Right renal pelvis (tissue), 4 donors: ENCODE data around the gene SKAP1. TPM values are rescaled to one million over a fixed set of nuclear protein-coding genes. Genes with fewer than 3 reads are reported as not detected.

Source experiments
- DNase-seq, 4 donors: peaks; one replicate each; pipeline ENCODE4 v3.0.0-alpha.2; 2013; ENCODE audit warnings: low read depth in 4 of 4, low spot score in 3 of 4, missing footprints in 1 of 4
- polyA plus RNA-seq, 4 donors: library from polyadenylated mRNA; unstranded; fragments of 120-200 nt; gene quantifications; one replicate each; pipeline ENCODE4 v1.2.1, GENCODE V29; 2013; ENCODE audit not compliant: insufficient read length in 4 of 4

Gene SKAP1
- polyA plus RNA-seq, result 10 to 100 TPM; 10.5 to 12.8 (median 12.2) TPM

DNA sequence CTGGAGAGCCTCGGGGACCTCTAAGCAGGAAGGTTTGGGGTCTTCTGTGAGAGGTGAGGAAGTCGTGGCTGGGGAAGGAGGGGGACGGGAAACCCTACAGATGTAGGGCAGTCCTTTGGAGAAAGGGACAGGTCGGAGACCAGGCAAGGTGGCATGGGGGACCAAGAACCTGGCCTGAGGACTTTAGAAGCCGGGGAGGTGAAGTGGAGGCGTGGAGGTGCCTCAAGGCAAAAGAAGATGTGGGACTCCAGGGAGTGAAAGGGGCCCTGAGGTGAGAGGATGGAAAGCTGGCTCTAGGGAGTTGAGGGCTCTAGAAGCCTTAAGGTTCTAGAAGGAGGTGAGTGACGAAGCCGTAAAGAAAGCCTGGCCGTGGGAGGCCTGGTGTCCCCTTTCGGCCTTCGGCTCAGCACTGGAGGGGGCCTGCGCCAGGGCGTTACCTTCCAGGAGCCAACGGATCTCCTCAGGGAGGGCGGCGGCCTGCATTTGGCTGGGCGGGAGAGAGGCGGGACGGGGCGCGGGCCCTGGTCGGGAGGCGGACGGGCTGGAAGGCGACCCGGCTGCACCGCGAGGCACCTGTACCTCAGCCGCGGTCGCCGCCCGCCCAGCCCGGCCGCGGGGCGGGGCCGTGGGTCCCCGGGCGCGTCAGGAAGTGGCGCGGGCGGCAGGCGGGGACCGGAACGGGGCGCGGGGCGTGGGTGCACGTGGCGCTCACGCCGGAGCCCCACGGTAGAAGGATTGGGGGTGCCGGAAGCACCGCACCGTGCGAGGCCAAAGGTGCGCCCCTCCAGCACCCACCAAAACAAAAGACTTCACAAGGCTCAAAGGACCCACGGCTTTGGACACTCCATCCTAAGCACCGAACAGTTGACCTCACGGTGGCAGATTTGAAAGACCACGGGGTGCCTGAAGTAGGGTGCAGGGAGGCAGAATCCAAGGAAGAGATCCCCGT is at the start of gene SKAP1:
Gene SKAP1, minus strand, starts transcription at position 577 of the 949 bp plus-strand sequence.
- no peak for DNase-seq

DNA sequence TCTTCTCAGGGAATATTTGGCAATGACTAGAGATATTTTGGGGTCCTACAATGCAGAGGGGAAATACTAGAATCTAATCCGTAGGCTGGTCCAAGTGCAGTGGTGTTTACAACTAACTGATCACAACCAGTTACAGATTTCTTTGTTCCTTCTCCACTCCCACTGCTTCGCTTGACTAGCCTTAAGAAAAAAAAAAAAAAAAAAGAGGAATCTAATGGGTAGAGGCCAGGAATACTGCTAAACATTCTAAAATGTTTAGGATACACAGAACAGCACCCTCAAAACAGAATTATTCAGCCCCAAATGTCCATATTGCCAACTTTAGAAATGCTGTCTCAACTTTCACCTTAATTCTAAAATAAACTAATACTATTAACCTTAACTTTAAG is 49.0 kb upstream of the SKAP1 start:
- DNase-seq, result no peak

DNA sequence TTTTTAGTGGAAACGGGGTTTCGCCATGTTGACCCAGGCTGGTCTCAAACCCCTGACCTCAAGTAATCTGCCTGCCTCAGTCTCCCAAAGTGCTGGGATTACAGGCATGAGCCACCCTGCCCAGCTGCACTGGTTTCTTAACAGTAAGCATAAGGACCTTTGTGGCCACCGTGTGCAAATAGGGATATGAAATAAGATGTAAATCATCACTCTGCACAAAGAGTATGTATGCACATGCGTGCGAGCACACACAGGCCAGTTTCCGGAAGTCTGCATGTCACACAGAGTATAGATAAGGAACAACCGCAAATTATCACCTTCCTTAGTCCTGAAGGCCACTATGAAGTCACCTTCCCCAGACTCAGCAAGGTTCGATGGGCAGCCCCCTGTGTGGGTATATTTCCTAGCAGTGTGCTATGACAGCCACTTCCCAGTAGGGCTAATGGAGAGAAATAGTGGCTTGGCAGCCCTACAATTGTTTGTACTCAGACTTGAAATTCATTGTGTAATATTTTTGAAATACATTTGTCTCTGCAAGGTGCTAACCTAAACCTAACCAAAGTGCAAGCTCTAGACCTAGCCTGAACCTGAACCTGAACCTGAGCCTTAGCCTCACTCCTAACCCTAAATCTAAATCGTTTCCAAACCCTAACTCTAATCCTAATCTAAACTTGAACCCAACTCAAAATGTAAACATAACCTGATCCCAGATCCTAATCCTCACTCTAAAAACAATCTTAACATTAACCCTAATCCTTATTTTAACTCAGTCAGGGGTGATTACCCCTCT is 48.4 kb upstream of the SKAP1 start:
- no peak for DNase-seq

DNA sequence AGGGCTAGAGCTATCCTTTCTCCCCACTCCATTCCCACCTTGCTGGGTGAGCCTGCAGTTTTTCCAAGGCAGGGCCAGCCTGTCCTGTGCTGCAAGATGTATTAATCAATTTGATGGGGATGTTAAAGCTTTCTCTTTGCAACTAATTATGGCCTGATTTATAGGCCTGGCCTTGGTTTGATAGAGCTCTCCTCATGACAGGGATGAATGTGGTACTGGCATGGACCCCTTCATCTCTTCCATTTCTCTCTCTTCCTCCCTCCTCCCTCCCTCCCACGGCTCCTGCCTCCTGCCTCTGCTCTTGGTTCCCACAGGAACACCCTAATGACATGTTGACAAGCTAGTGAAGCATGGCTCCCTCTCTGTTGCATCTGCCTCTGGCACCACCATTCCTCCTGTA is 47.2 kb upstream of the SKAP1 start:
- no peak for DNase-seq

DNA sequence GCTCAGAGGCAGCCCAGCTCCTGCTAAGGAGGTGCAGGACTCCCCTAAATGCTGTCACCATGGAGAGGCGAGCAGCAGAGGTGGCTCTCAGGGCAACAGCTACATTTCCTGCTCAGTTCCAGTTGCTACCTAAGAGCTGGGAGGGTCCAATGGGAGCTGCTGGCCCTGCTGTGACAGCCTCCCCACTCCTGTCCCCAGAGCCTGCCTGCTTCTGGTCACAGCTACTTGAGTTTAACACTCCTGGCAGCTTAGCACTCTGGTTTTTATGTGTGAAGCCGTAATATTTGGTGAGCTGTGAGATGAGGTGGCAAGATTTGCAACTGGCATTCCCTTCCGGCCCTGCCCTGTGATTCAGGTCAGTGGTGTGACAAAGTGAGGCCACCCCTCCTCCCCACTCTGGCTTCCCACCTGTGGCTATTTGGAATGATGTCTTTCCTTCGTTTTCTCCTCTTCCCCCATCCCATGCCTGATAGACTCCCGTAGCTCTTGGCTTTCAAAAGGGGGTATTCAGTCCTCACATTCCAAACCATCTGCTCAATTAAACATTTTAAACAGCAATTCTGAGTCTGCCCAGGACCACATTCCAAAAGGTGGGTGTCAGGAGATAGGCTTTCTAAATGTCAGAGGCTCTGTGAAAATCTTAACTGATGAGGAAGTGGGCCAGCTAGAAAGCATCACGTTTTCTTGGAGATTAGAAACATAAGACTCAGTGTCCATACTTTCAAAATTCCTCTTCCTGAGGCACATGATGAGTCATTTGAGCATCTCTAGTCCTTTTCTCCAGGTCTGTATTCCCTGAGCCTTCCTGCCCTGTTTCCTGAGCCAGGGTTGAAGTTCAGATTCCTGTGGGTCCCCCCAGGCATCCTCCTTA is 42.6 kb upstream of the SKAP1 start:
- DNase-seq, result peak in 2 of 4 donors; percentile 60 to 77

DNA sequence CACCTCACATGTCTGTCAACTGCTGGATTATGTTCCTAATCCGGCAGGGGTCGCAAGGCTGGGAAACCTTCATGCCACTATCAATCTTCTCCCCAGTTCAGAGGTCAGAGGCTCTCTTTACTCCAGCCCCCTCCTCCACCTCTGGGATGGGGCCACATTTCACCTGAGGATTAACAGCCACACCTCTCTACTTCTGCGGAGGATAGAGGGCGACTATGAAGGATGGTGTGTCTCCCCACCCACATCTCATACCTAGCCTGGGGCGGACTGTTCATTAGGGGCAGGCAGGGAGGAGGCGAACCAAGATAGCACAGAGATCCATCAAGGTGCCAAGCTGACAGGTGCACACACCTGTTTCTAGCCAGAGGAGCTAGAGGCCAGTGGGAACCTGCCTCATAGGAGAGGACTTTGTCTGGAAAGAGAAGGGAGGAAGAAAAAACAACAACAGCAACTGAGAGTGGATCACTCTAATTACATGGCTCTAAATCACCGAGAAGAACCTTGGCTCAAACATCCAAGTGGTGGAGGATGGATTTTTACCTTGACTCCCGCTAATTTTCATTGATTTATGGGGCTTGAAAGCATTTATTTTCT is 41.9 kb upstream of the SKAP1 start:
- no peak for DNase-seq

DNA sequence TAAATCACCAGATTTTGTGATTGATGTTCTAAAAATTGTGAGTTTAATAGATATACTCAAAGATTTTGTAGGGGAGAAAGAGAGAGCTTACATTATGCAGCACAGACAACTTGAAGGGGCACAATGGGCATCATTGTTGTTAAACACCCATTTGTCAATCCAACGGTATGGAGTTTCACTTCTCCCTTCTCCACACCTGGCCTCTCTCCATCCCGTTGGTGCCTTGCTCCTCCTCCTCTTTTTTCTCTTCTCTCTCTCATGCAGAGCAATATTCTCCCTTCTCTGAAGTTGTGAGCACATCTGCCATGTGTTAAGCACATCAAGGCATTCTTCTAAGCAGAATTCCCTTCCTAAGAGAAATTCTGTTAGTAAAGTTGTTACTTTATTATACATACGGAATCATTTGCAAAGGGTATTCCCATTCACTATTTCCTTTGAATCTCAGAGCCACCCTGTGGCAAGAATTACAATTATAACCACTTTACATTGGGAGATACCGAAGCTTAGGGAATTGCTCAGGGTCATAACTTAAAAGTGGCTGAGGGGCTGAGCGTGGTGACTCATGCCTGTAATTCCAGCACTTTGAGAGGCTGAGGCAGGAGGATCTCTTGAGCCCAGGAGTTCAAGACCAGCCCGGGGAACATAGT is 40.5 kb upstream of the SKAP1 start:
- no peak for DNase-seq

DNA sequence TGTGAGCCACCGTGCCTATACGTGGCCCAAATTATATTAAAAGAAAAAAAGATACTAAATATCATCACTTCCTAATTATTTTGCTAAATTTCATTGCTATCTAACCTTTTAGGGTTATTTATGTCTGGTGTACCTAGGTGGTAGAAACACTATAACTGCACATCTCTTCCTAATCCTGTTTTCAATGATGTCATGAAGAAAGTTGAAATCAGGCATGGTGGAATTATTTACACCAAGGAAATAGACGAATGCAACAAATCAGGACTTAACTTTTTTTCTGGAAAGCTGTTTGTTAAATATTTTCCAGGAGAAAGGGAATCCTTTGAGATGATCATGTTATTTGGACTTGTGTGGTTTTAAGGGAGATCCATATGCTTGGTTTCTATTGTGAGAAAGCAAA is 39.2 kb upstream of the SKAP1 start:
- no peak for DNase-seq

DNA sequence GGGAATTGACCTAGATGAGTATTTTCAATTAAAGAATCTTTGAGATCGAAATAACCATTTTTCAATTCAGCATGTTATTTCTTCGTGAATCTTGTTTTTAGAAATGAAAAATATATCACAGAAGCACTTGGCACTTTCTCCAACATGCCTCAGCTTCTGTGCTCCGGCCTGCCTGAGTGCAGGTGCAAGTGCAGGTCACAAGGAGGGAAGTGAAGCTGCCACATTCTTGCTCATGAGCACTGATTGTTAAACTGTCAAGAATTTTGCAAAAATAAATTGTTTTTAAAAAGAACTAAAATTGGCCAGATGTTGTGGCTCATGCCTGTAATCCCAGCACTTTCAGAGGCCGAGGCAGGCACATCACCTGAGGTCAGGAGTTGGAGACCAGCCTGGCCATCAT is 38.3 kb upstream of the SKAP1 start:
- DNase-seq, result no peak

DNA sequence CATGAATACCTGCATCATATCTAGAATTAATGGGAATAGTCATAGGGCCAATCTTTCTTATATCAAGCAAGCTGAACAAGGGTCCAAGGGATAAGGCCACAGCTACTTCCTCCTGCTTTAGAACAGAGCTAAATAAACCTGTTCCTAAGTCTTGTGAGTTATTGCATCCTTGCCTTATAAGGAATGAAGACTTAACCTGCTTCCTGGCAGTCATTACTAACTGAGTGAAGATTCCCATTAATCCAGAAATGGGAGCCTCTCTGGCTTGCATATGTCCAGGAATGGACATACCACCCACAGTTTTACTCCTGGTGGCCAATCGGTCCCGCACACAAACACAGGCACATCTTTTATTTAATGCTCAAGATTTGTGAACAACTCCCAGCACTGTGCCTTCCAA is 35.9 kb upstream of the SKAP1 start:
- no peak for DNase-seq

DNA sequence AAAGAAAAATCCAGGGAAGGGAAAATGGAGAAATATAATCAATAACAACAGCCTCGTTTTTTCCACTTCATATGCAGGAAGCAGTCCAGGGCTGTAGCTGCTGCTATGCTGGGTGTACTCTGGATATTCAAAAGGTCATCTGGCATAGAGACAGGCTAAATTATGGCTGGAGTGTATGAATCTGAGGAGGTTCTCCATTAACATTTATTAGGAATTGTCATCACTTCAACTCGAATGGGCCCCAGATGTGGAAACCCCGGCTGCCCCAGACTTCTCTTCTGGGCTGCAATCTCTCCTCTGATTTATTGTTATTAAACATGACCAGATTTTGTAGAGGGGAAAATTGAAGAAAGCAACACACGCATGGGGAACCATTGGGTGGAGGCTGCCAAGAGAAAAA is 33.5 kb upstream of the SKAP1 start:
- no peak for DNase-seq

DNA sequence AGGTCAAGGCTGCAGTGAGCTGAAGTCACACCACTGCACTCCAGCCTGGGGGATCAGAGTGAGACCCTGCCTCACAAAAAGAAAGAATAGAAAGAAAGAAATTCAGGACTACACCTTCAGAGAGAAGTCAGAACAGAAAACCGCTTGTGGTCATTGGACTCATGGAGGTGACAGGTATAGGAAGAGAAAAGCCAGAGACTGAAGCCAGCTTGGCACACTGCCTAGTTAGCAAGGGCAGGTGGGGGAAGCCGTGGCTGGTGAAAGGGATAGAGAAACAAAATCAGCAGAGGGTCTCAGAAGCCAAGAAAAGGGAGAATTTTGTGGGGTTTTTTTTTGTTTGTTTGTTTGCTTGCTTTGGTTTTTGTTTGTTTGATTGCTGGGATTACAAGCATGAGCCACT is 32.9 kb upstream of the SKAP1 start:
- DNase-seq, result no peak

DNA sequence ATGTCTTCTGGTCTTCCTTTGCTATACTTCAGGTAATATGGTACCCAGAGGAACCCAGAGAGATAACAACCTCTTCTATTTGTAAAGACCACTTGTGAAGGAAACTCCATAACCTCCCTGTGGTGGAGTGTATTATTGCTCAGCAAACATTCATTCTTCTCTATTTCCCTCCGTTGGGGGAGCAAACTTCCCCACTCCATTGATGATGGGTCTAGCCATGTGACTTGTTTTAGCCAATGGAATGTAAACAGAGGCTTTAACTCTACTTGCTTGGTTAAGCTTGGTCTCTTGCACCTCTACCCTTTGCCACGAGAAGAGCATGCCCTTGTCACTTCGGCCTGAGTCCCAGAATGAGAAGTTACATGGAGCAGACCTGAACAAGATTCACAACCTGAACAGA is 30.0 kb upstream of the SKAP1 start:
- no peak for DNase-seq

DNA sequence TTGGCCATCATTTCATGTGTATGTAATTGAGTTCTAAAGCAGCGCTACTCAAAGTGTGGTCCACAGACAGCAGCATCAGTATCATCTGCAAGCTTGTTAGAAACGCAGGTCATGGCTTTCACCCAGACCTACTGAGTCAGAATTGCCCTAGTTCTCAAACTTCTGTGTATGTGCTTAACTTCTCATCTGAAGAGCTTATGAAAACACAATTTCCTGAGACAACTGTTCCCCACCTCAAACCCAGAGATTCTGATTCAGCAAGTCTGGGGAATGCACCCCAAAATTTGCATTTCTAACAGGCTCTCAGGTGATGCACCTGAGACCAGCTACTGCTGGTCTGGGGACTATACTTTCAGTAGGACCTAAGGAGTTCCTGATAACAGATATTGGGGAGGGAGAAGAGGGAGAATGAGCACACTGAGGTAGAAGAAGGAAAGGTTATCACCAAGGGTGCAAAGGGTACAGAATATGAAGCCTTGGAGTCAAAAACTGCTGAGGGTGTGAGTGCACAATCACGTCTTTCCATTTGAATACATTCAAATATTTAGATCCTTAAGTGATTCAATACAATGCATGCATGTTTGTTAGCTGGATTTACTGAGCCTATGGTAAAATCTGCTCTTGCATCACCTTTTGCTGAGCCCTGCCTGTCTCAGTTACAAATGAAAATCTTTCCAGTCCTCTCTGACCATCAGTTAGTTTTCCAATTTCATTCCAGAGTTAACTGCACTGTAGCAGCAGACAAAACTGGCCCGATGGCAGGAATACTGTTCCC is 29.2 kb upstream of the SKAP1 start:
- DNase-seq, result no peak

DNA sequence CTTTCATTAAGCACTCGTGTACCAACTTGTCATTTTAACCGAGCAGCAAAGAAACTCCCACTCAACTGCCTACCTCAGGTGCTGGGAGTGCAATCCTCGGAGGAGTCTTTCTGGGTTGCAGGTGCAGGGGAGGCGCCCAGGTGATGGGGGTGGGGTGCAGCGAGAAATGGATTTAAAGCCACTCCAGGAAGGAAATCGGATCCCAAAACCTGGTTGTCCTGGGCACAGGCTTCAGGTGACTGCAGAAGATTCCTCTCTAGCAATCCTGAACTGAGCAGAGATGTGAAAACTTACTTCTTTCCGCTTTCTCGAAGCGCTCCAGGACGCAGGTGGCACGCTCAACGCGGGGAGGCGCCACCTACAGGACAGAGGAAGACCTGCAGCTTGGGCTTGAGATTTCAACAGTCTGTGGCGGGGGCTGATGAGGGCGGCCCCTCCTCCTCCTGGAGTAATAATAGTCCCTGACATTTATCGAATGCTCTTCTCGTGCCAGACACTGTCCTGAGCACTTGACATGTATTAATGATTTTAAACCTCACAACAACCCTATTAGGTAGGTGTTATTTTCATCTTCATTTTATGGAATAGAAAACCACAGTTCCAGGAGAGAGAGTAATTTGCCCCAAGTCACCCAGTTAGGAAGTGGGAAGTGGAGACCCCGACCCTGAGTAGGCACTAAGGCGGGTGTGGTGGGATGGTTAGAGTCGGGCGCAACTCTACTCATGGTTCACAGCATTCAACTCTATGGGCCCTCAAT is 27.2 kb upstream of the SKAP1 start:
- DNase-seq, result no peak

DNA sequence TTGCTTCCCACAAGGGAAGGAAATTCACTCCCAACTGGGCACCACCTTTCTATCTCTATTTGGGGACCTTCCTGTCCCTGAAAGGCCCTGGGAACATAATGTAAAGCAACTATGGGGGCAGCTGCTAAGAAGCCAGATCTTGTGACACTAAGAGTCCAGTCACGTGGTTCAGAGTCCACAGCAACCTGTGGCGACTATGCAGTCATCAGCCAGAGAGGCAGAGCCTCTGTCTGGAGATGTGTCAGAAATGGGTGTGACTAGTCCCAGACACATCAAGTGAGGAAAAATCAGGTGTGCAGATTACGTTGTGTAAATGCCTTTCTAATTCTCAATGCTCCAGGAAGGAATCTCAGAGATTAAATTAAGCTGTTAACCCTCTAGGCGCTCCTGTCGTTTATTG is 26.6 kb upstream of the SKAP1 start:
- no peak for DNase-seq

DNA sequence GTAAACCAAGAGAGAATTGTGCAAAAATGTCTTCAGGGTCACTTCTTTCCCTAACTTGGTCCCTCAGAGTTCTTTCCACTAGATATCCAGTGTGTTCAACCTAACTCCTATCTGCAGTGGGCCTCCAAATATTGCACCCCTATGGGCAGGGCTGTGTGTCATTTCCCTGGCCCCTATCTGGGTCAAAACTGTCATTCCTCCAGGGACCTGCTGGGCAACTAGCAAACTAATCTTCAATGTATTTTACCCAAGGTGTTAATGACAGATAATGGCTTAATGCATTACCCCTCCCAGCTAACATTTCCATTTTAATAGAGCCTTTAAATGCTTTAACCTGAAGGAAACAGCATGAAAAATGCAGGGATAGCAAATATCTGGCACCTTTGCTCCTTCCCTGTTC is 25.8 kb upstream of the SKAP1 start:
- no peak for DNase-seq

DNA sequence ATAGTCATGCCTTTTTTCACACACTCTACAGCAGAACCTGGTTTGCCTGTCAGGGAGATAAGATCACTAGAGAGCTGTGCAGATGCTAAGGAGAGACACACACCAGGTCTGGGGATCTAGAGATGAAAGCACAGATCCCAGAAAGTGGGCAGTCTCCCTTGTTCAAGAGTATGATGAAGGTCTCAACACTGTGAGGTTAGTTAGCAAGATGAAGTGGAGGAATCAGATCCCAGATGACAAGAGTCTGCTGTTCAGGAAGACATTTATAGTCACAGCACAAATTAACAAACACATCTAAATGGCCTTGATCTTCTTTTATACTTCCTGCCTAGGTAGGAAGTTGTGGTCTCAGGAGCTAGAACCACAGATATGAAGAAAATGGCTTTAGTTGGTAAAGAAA is 23.4 kb upstream of the SKAP1 start:
- no peak for DNase-seq
